Type B pancreatic cell (in vitro differentiated cells): ENCODE measurements around the gene KIF12. TPM values are rescaled to one million over a fixed set of nuclear protein-coding genes. Genes with fewer than 3 reads are reported as not detected.

ENCODE experiments used
- DNase-seq: peaks from one replicate; pipeline ENCODE4 v3.0.0; 2021; ENCODE audit warnings: mixed read lengths; ENCODE audit not compliant: unreplicated experiment; ENCODE audit errors: extremely low spot score
- H3K27ac Mint-ChIP-seq: 2 replicates; pipeline ENCODE4 v1.8.0; 2021; ENCODE audit warnings: mild to moderate bottlenecking, mixed read lengths
- H3K27me3 Mint-ChIP-seq: 2 replicates; pipeline ENCODE4 v1.8.0; 2021; ENCODE audit warnings: mixed read lengths
- H3K36me3 Mint-ChIP-seq: 2 replicates; pipeline ENCODE4 v1.8.0; 2021; ENCODE audit warnings: mixed read lengths
- H3K4me1 Mint-ChIP-seq: one replicate; pipeline ENCODE4 v1.8.0; 2021; ENCODE audit warnings: mixed read lengths; ENCODE audit not compliant: unreplicated experiment
- H3K4me3 Mint-ChIP-seq: 2 replicates; pipeline ENCODE4 v1.8.0; 2021; ENCODE audit warnings: mild to moderate bottlenecking, mixed read lengths
- H3K9me3 Mint-ChIP-seq: 2 replicates; pipeline ENCODE4 v1.8.0; 2021; ENCODE audit warnings: mixed read lengths
- total RNA-seq: library from RNA; stranded (reverse); gene quantifications from 2 replicates; pipeline ENCODE4 v1.2.1, GENCODE V29; 2021; ENCODE audit warnings: low replicate concordance
- TF ChIP-seq, protein P1 (sequence below): fragments of 200-600 bp; sonication (generic); conservative IDR thresholded peaks from 2 replicates; pipeline ENCODE4 v1.5.0; 2021; ENCODE audit warnings: antibody characterized with exemption, mild to moderate bottlenecking

Gene KIF12
- total RNA-seq, 1 donor from 2014 or later, result 33.2 TPM

DNA sequence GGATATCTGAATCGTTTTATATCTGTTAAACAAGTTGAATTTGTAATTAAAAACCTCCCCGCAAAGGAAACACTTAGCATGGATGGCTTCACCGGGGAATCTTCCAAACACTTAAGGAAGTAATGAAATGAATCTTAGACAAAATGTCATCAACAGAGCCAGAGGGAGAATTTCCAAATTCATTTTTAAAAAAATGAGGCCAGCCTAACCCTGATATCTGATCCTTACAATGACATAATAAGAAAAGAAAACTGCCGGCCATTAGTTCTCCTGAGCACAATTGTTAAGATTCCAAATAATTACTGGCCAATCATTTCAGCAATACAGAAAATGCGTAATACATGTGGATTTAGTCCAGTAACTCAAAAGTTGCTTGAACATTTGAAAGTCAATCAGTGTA lies 6.1 kb upstream of the KIF12 start:
- H3K36me3 Mint-ChIP-seq, result peaks cover 4% of the 10 kb centered on the region
- H3K27me3 Mint-ChIP-seq, result peaks cover 44% of the 10 kb centered on the region
- H3K4me1 Mint-ChIP-seq, result peaks cover 25% of the 10 kb centered on the region
- H3K4me3 Mint-ChIP-seq, result no peak overlapping the region
- no peak for DNase-seq
- peaks cover 4% of the 10 kb centered on the region for H3K9me3 Mint-ChIP-seq
- TF ChIP-seq, protein P1, sequence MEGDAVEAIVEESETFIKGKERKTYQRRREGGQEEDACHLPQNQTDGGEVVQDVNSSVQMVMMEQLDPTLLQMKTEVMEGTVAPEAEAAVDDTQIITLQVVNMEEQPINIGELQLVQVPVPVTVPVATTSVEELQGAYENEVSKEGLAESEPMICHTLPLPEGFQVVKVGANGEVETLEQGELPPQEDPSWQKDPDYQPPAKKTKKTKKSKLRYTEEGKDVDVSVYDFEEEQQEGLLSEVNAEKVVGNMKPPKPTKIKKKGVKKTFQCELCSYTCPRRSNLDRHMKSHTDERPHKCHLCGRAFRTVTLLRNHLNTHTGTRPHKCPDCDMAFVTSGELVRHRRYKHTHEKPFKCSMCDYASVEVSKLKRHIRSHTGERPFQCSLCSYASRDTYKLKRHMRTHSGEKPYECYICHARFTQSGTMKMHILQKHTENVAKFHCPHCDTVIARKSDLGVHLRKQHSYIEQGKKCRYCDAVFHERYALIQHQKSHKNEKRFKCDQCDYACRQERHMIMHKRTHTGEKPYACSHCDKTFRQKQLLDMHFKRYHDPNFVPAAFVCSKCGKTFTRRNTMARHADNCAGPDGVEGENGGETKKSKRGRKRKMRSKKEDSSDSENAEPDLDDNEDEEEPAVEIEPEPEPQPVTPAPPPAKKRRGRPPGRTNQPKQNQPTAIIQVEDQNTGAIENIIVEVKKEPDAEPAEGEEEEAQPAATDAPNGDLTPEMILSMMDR, result no peak
- no peak overlapping the region for H3K27ac Mint-ChIP-seq

DNA sequence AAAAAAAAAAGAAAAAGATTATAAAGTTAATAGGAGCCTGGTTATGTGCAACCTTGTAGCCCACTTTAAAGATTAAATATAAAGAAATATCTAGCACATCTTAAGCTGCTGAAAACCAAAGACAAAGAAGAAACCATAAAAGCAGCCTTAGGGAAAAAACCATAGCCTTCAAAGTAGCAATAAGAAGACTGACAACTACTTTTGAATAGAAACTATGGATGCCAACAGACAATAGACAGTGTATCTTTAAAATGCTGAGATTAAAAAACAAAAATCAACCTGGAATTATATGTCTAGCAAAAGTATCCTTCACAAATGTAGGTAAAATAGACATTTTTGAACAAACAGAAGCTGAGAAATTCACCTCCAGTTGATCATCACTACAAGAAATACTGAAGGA lies 3.4 kb upstream of the KIF12 start:
- Mint-ChIP-seq H3K4me1 (peaks cover 12% of the 10 kb centered on the region), H3K27ac (no peak overlapping the region), H3K4me3 (no peak overlapping the region), H3K36me3 (peaks cover 4% of the 10 kb centered on the region), H3K9me3 (peaks cover 4% of the 10 kb centered on the region), H3K27me3 (peaks cover 55% of the 10 kb centered on the region)
- TF ChIP-seq, protein P1, result no peak
- DNase-seq, result no peak

DNA sequence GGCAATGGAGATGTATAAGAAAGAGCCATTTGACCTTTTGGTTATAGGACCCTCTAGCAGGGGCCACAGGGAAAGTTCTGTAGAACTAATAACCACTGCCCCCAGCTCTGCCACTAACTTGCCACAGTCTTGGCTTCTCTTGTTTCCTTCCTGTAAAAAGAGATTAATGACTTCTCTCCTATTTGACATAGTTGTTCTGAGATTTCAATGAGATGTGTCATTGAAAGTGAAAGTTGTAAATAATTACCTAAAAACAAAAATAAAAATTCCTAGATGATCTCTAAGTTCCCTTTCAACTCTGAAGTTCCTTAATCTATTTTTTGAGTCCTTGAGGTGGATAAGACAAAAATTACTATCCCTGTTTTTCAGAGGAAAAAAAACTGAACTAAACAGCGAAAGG lies 1.4 kb upstream of the KIF12 start:
- no peak overlapping the region for H3K27ac Mint-ChIP-seq
- no peak for DNase-seq
- H3K9me3 Mint-ChIP-seq, result peaks cover 4% of the 10 kb centered on the region
- peak overlapping the region; percentile 29 for H3K4me3 Mint-ChIP-seq
- TF ChIP-seq, protein P1, result no peak
- peaks cover 58% of the 10 kb centered on the region for H3K27me3 Mint-ChIP-seq
- peaks cover 17% of the 10 kb centered on the region for H3K4me1 Mint-ChIP-seq
- peaks cover 4% of the 10 kb centered on the region for H3K36me3 Mint-ChIP-seq

DNA sequence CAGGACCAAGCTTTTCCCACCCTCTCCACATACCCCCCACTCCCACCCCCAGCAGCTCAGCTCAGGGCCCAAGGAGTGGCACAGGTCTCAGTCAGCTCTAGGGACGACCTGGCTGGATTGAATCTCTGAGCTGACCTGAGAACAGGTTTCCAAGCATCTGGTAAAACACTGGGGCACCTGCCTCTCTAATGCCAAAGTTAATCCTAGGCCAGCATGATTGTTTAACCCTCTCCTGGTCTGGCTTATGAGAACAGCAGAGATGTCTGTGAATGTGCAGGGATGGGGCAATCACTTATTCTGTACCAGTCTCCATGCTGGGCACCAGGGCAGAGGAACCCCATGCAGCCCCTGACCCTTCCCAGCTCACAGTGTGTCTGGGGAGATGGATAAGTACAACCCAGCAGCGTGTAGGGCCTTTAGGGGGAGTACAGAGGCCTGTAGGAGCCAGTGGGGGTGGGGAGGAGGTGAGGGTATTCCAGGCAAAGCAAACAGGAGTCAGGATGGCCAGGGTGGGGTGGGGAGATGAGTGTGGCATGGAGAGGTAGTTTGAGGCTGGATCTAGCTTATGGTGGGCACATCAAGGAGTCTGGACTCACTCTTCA lies 678 bp upstream of the KIF12 start:
- DNase-seq, result no peak
- peak overlapping the region; percentile 85 for H3K4me3 Mint-ChIP-seq
- peaks cover 4% of the 10 kb centered on the region for H3K9me3 Mint-ChIP-seq
- peaks cover 4% of the 10 kb centered on the region for H3K36me3 Mint-ChIP-seq
- peaks cover 52% of the 10 kb centered on the region for H3K27me3 Mint-ChIP-seq
- peak overlapping the region; percentile 74 for H3K27ac Mint-ChIP-seq
- TF ChIP-seq, protein P1, result no peak
- peaks cover 17% of the 10 kb centered on the region for H3K4me1 Mint-ChIP-seq

DNA sequence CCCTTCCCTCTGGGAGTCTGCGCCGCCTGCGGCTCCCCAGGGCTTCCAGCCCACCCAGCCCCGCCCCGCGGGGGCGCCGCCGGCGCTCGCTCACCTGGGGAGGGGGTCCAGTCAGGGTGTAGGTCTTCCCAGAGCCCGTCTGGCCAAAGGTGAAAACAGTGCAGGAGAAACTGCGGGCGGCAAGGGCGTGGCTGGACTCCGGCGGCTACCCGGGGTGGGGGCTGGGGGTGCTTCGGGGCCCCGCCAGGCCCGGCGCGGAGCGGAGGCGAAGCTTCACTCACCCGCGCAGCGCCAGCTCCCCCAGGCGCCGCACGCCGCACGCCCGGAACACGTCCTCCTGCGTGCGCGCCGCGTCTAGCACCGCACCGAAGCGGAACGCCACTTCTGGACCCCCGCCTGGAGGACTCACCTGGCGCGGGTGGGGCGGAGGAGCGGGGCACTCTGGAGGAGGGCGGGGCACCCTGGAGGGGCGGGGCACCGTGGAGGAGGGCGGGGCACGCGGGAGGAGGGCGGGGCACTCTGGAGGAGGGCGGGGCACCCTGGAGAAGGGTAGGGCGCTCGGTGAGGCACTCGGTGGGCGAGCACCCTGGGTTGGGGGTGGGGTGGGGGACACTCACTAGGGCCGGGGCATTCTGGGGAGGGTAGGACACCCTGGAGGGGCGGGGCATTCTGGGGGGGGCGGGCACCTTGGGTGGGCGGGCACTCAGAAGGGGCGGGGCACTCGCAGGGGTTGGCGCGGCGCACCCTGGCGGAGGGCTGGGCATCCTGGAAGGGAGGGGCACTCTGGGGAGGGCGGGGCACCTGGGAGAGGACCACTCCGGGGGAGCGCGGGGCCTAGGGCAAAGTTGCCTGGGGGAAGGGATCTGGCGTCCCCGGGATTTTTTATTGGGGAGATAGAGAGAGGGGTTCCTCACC lies 814 bp downstream of the KIF12 start:
- no peak for DNase-seq
- H3K4me1 Mint-ChIP-seq, result peaks cover 17% of the 10 kb centered on the region
- peak overlapping the region; percentile 85 for H3K4me3 Mint-ChIP-seq
- H3K27ac Mint-ChIP-seq, result no peak overlapping the region
- H3K36me3 Mint-ChIP-seq, result peaks cover 4% of the 10 kb centered on the region
- TF ChIP-seq, protein P1, result no peak
- peaks cover 44% of the 10 kb centered on the region for H3K27me3 Mint-ChIP-seq
- H3K9me3 Mint-ChIP-seq, result peaks cover 4% of the 10 kb centered on the region
